Breast epithelium (tissue), 3 donors: ENCODE data around the gene MACROD2.

ENCODE experiments used
- POLR2A ChIP-seq: fragments of 450-650 bp; IDR thresholded peaks from one replicate; pipeline ENCODE4 v1.6.1; 2016; ENCODE audit warnings: antibody characterized with exemption, mild to moderate bottlenecking, moderate library complexity
- POLR2AphosphoS5 ChIP-seq, 3 donors: sonication (generic); formaldehyde crosslinking; IDR thresholded peaks; one replicate each; pipeline ENCODE4 v1.6.1; 2017; ENCODE audit warnings: antibody characterized with exemption in 3 of 3
- TF ChIP-seq, protein P1 (sequence below), 3 donors: fragments of 450-650 bp; IDR thresholded peaks; one replicate each; pipeline ENCODE4 v1.5.1; 2016 to 2017; ENCODE audit warnings: antibody characterized with exemption in 3 of 3, mild to moderate bottlenecking in 3 of 3, moderate library complexity in 3 of 3

DNA sequence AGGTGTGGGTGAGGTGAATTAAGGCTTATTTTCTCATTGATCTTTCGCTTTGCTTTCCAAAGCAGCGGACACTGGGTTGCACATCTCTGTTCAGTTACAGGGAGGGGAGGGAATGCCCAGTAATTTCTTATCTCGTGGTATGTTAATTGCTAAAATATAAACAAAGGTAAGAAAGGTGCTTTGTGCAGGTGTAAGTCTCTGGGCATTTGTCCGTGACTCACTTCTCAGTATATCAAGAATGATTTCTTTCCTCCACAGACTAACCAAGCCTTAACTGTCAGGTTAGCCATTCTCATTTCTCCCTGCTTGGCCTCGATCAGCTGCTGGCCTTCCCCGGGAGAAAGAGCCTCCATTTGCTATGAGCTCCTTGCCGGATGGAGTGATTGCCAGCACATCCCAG, 1715.9 kb downstream of the MACROD2 start:
- TF ChIP-seq, protein P1, sequence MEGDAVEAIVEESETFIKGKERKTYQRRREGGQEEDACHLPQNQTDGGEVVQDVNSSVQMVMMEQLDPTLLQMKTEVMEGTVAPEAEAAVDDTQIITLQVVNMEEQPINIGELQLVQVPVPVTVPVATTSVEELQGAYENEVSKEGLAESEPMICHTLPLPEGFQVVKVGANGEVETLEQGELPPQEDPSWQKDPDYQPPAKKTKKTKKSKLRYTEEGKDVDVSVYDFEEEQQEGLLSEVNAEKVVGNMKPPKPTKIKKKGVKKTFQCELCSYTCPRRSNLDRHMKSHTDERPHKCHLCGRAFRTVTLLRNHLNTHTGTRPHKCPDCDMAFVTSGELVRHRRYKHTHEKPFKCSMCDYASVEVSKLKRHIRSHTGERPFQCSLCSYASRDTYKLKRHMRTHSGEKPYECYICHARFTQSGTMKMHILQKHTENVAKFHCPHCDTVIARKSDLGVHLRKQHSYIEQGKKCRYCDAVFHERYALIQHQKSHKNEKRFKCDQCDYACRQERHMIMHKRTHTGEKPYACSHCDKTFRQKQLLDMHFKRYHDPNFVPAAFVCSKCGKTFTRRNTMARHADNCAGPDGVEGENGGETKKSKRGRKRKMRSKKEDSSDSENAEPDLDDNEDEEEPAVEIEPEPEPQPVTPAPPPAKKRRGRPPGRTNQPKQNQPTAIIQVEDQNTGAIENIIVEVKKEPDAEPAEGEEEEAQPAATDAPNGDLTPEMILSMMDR (IDR thresholded peaks at IDR 0.05), result no peak
- TF ChIP-seq POLR2AphosphoS5 (IDR thresholded peaks at IDR 0.05), result no peak
- TF ChIP-seq POLR2A, result no peak
